Astrocyte of the cerebellum (primary cell): Measurements from ENCODE around the gene FIGLA.

Experiments
- DNase-seq: peaks from one replicate; pipeline ENCODE4 v3.0.0-alpha.2; 2011; ENCODE audit warnings: low read depth
- H3K4me3 ChIP-seq: 2 replicates; pipeline ENCODE4 v1.5.1; 2011; ENCODE audit warnings: mild to moderate bottlenecking, low read depth, low read length, moderate library complexity
- CTCF ChIP-seq: IDR thresholded peaks from 2 replicates; pipeline ENCODE4 v1.5.1; 2012; ENCODE audit warnings: low read length, low read depth, moderate library complexity, mild to moderate bottlenecking; ENCODE audit errors: missing control alignments
- in situ Hi-C: cut with HindIII; loops from 2 replicates; pipeline ENCODE4 v1.10.0; 2017; ENCODE audit warnings: low sequenced_read_pairs

Gene FIGLA

GRCh38 chr2:70789304-70790135, 923 bp downstream of the FIGLA start:
- in situ Hi-C loops = loop anchor here (5.0 kb wide), 1 partner anchor 52 kb away; no protein-coding TSS in a partner anchor
- peak; percentile 75 for TF ChIP-seq CTCF
- peak; percentile 18 for DNase-seq
- H3K4me3 ChIP-seq = peak overlapping the region; percentile 4

GRCh38 chr2:70785137-70785911, 5.1 kb downstream of the FIGLA start:
- TF ChIP-seq CTCF = peak; percentile 61
- in situ Hi-C loops = no loop called here
- H3K4me3 ChIP-seq = no peak overlapping the region
- DNase-seq = no peak

- no peak overlapping the region for H3K4me3 ChIP-seq
- DNase-seq = no peak
- in situ Hi-C loops = no loop called here
- TF ChIP-seq CTCF = no peak
These were observed 6.1 kb downstream of the FIGLA start for GRCh38 chr2:70784320-70784719.

GRCh38 chr2:70779911-70780545, 10.4 kb downstream of the FIGLA start:
- no peak for DNase-seq
- H3K4me3 ChIP-seq = no peak overlapping the region
- in situ Hi-C loops = no loop called here
- no peak for TF ChIP-seq CTCF

- in situ Hi-C loops = no loop called here
- no peak for TF ChIP-seq CTCF
- no peak for DNase-seq
- no peak overlapping the region for H3K4me3 ChIP-seq
These were observed 11.0 kb downstream of the FIGLA start for GRCh38 chr2:70779491-70779890.

- in situ Hi-C loops = no loop called here
- no peak for DNase-seq
- no peak for TF ChIP-seq CTCF
- H3K4me3 ChIP-seq = no peak overlapping the region
These were observed 11.8 kb downstream of the FIGLA start for GRCh38 chr2:70778676-70779075.
